NOMO-1 treated with DMSO at 0.1 percent for 48 hours (cell line): ENCODE measurements around the gene ALOX15.
"Not testable (repeated sequence)": the region's sequence is repeated elsewhere in the genome, so short reads cannot be mapped to it uniquely, and the experiment has no call there.

Experiments
- DNase-seq: peaks from one replicate; lab custom pipeline; 2025; ENCODE audit not compliant: unreplicated experiment; lab: John Stamatoyannopoulos, UW

ALOX15 gene

DNA sequence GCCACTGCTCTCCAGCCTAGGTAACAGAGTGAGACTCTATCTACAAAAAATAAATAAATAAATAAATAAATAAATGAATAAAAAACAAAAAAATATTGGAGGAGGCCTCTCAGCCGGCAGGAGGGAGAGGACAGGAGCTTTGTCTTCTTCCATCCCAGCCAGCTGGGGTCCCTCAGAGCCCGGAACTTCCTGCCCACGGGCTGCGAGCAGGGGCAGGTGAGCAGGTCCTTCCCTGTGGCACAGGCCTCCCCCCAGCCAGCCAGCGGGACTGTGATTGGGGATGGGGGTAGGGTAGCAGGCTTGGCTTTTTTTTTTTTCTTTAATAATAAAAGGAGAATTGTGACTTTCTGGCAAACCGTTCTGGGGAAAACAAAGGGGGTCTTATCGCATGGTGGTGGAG is 47.1 kb downstream of the ALOX15 start:
- DNase-seq: no peak

DNA sequence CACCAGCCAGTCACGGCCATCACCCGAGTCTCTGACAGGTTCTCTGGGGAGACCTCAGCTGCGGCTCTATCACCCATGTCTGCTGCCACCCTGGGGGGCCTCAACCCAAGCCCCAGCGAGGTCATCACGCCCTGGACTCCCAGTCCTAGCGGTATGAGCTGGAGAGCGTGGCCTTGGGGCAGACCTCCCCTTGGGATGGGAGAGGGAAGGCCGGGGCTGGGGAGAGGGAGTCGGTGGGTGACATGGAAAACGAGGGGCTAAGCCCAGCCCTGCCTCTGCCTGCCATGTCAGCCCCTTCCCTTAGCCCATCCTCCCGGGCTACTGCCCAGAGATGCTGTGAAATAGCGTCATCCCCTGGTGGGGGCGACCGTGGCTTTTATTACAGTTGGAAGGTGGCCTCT is 48.5 kb downstream of the ALOX15 start:
- no peak for DNase-seq

DNA sequence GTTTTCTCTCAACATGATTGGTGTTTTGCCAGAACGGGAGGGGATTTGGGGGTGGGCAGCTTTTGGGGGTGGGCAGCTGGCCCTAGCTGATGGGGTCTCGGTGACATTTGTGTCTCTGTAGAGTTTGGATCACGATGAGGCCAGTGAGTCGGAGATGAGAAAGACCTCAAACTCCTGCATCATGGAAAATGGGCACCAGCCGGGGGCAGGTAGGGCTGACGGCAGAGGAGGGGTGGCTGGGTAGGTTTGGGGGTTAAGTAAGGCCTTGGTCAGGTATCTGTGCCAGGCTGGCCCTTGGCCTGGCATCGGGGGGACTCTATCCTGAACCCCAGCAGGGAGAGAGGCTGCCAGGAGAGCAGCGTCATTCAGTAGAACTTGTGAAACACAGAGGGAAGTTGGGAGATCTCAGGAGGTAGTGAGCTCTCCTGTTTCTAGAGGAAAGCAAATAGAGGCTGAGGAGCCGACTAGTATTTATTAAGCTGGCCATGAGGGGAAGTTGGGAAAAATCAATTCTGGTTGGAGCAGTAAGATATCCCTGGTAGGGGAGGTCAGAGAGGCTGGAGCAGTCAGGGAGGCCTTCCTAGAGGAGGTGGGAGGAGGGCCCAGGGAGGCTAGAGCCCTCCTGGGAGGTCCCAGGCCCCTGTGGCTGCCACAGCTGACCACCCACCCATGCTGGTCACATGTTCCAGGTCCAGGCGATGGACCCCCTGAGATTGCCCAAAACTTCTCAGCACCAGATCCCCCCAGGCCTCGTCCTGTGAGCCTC is 49.1 kb downstream of the ALOX15 start:
- no peak for DNase-seq

DNA sequence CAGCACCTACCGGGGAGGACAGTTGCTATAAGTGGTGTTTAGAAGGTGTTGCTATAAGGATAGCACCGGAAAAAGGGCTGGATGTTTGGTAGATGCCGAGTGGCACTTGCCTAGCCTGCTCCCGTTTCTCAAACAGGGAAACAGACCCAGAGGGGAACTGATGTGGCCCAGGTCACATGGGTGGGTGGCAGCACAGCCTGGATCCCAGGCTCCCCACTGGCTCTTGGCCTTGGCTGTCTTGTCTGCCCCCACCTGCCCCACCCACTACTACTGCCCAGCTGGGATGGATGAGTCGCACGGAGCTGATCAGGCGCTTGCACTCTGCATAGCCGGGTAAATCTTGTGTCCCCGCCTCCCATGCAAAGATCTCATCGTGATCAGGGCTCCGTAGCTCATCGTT is 49.9 kb downstream of the ALOX15 start:
- DNase-seq: no peak

DNA sequence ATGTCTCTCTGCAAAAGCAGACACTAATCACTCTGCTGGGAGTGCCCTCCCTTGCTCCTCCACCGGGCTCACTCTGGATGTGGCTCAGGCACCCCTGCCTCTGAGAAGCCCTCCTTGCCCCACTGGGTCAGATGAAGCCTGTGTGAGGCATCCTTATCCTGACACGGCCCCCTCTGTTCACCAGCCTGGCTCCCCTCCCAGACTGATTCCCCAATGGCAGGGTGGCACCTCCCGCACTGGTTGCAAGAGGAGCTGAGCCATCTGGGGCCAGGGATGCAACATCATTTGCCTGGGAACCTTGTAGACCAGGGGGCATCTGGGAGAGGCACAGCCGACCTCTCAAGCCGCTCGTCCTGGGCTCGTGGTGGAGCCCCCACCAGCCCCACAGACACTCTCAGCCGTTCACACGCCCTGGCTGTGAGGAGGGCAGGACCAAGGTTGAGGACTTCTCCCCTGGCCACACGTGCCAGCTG is 50.5 kb downstream of the ALOX15 start:
- DNase-seq: no peak

DNA sequence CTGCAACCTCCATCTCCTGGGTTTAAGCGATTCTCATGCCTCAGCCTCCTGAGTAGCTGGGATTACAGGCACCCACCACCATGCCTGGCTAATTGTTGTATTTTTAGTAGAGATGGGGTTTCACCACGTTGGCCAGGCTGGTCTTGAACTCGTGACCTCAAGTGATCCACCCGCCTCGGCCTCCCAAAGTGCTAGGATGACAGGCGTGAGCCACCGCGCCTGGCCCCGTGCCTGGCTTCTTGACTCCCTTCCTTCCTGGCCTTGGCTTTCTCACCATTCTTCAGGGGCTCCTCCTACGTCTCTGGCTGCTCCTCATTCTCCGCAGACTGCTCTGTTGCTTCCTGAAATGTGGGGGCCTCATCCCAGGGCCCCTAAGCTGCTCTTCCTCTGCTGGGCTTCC is 51.4 kb downstream of the ALOX15 start:
- not testable (repeated sequence) for DNase-seq

DNA sequence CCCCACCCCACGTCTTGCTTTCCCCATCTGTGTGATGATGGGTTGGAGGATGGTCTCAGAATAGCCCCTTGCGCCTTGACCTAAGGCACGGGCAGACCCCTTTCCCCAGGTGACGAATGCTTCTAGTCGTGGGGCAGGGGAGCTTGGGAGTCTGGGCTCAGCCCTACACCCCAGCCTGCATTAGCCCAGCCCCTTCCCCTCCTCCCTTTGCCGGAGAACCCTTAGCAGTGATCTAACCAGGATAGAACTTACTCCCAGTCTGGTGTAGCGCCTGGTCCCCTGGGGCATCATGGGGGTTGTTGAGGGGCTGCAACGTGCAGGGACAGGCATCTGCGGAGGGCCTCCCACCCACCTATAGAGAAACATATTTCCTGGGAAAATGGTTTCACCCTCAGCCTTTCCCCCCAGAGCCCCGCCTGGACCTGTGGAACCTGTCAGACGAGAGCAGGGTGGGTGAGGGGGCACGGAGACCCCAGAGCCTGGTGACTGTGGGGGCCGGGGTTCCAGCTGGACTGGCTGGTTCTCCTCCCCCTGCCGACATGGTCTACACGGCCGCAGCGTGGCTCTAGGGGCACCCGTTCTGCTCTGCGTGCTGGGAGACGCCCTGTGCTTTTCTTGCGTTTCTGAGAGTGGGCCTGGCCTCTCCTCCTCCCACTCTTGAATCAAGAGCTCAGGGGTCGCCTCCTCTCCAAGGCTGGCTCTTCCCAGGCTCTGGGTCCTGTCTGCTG is 52.4 kb downstream of the ALOX15 start:
- no peak for DNase-seq

DNA sequence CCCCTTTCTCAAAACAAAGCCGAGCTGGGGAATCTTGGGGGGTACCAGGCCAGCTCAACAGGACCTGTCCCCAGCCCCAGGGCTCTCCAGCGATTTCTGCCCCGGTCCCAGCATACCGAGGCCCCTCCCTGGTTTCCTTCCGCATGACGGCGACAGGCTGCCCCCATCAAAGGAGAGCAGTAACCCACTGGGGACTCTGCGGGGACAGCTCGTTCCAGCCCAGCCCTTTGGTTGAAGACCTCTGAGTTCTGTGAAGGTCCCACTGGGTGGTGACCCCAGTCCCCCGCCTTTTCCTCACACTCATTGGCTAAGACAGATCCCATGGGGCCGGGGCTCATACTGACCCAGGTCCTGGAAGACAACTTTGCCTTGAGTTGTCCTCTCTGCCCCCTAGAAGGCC is 53.1 kb downstream of the ALOX15 start:
- no peak for DNase-seq

DNA sequence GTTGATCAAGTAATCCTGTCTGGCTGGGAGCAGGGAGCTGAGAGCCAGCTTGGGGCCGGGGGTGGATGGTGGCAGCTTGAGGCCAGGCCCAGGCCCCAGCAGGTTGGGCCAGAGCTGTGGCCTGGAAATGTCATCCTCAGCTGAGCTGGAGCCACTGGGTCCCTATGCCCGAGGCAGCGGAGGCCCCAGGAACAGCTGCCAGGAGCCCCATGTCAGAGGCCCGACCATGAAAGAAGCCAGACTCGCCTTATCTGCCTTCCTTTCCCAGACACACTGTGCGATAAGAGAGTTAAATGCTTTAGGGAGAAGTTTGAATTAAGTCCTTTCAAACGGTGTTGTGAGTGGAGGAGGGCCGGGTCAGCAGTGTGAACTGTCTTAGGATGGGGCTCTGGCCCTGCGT is 53.7 kb downstream of the ALOX15 start:
- no peak for DNase-seq

DNA sequence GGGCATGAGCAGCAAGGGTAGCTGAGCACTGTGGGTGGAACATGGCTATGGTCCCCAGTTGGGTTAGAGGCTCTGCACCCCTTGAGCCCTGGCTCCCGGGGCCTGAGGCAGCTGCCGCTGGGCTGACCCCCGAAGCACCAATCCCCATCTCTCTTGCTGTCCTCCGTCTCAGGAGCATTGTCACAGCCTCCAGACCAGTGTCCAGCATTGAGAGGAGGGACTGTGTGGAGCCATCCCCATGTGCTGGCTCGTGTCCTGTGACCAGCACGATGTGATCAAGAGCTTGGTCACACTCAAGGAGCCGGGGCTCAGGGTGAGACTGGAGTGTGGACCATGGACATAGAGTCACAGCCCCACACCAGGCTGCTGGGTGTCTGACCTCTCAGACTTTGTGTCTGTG is 54.3 kb downstream of the ALOX15 start:
- no peak for DNase-seq

DNA sequence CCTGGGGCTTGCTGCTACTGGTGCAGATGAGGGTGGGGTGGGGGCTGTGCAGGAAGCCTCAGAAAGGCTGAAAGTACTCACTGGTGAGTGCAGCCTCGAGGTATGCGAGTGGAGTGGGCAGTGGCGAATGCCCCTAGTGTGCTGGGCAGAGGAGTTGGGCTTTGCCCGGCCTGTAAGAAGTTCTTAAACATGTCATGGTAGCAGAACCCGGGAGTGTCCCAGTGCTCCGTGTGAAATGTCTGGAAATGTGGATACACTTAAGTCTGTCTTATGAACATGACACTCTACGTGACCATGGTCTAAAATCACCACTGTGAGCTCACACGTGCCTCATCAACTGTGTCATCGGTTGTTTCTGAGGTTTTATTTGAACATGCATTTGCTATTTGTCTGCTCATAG is 55.4 kb downstream of the ALOX15 start:
- no peak for DNase-seq

DNA sequence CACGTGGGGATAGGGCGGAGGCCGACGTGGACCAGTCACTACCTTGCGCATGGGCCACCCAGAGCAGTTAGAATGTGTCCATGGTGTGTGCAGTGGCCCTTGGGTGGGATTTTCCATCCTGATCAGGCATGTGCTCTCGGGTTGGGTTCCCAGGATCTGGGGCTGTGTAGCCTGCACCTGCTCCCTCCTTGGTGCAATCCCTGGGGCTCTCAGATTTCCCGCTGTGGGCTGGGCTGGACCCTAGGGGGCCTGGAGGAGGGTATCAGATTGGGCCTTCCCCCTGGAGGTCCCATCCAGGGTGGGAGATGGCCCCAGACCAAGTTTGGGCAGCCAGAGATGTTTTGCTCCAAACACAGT is 55.9 kb downstream of the ALOX15 start:
- DNase-seq: no peak

DNA sequence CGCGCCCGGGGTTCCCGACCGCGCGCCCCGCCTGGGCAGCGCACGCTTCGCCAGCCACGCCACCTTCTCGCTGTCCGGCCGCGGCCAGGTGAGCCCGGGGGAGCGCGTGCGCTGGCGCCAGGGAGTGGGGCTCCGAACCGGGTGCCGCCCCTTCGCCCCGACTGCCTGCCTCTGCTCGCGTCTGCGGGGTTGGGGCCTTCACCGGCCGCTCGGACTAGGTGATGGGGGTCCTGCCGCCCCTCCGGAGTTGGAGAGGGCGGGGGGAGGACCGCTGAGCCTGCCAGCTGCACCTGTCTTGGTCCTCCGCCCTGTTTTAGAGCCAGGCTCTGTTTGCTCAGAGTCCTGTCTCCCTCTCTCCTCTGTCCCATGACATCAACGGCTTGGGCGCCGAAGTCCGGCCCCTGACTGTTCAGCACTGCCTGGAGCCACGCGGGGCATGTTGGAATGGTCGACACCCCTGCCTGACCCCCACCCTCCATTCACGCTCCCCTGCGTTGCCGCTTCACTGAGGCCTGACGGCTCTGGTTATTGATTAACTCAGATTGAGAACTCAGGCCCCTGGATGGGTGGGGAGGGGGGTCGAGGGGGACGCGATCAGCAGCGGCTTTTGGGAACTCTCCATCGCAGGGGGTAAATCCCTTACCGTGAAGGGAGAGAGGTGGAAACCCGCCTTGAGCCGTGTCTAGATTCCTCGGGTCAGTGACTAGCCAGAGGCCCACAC is 56.4 kb downstream of the ALOX15 start:
- no peak for DNase-seq

DNA sequence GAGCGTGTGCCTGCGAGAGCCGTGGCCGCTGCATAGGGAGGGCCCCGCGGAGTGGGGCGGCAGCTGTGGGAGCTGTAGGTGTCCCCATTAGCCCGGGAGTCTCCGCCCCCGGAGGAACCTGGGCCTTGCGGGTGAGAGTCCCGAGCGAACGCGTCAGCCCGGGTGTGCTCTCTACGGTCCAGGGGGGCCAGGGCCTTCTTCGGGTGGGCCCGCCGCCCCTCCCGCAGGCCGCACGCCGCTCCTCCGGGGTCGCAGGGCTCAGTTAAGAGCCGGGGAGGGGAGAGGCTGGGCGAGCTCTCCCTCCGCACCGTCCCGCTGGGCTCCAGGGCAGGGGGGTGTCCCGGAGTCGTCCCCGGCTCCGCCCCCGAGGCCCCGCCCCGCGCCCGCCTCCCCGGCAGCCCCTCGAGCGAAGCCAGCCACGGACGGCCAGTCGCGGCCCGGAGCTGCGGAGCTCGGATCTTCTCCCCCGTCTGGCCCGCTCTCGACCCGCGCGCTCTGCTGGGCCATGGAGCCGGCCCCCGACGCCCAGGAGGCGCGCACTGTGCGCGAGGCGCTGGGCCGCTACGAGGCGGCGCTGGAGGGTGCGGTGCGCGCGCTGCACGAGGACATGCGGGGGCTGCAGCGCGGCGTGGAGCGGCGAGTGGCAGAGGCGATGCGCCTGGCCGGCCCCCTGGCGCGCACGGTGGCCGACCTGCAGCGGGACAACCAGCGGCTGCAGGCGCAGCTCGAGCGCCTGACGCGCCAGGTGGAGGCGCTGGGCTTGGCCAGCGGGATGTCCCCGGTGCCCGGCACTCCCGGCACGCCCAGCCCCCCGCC is 57.2 kb downstream of the ALOX15 start, which contains the start of gene SMTNL2:
Gene SMTNL2, plus strand, starts transcription at position 429 of the 816 bp plus-strand sequence. Its CDS starts 77 bp downstream, at position 506.
- DNase-seq: no peak

DNA sequence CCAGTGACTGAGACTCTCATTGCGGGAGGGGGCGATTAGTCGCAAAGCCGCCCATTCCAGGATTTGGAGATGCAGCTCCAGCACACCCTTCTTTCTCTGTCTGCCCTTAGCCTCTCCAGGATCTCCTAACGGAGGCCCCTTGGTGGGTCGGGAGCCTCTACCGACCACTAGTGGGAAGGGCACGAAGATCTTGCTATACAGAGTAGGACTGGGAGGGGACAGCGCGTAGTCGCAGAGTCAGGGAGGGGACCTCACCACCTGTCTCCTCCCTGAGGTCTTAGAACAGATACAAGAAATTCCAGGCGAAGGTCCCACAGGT is 57.7 kb downstream of the ALOX15 start:
- DNase-seq: no peak

DNA sequence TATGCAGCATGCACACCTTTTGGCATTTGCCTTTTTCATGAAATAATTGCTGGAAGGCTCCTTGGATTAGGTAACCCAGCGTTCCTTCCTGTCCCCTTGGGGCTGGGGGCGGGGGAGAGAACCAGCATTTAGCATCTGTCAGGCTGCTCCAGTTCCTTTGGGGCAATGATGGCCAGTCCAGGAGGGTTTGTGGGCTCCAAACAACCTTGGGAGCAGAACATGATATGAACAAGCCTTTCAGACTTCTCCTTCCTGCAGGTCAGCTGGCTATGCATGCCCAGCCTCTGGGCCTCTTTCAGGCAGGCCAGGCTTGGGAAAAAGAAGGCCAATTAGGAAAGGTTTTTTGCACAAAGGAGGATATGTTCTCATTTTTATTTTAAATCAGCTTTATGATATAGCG is 58.3 kb downstream of the ALOX15 start:
- no peak for DNase-seq

DNA sequence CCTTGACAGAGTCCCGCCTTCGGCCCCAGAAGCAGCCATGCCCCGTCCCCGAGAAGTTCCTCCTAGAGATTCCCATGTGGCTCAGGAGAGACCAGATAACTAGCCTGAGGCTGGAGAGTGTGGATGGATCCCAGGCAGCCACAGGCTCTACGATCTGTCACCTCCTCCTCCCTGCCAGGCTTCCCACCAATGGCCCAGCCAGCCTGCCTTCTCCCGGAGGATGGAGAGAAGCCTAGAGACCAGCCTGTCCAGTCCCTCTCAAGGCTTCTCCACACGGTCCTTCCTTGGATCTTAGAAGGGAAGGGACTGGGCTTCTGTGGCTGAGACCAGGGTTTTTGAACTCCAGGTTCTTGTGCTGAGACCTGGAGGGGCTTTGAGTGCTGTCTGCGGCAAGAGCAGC is 58.8 kb downstream of the ALOX15 start:
- no peak for DNase-seq

DNA sequence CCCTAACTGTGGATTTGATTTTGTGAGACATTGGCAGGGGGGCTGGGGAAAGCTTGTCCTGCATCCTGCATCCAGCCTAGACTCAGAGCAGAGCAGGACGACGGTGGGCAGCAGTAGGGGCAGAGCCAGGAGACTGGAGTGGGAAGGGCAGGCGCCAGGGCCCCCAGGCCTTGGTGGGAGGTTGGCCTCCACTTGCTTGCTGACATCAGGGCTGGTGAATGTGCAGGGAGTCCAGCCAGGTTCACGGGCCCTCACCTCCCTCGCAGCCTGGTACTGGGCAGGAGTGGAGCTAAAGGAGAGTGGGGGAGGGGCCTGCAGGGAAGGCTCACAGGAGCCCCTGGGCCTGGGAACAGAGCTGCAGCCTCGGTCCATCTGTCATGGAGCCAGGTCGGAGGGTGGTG is 59.4 kb downstream of the ALOX15 start:
- no peak for DNase-seq
